Activated CD4-positive, CD25-positive, alpha-beta regulatory T cell treated with anti-CD3 and anti-CD28 coated beads, Interleukin-2, amount 50 U/mL, for 16 hours (primary cell): ENCODE results near the gene SETBP1.
"Not testable (repeated sequence)": the region's sequence is repeated elsewhere in the genome, so short reads cannot be mapped to it uniquely, and the experiment has no call there.

Experiments
- DNase-seq: peaks from one replicate; pipeline ENCODE4 v3.0.0-alpha.2; 2020; ENCODE audit warnings: low read depth, low spot score

SETBP1 gene

GRCh38 chr18:44791520-44791919 is 110.8 kb downstream of the SETBP1 start:
- no peak for DNase-seq

- DNase-seq, result no peak
Observed at GRCh38 chr18:44792456-44793061, 111.9 kb downstream of the SETBP1 start.

- no peak for DNase-seq
Observed at GRCh38 chr18:44793194-44793593, 112.5 kb downstream of the SETBP1 start.

- DNase-seq, result no peak
Observed at GRCh38 chr18:44793685-44794084, 113.0 kb downstream of the SETBP1 start.

- no peak for DNase-seq
Observed at GRCh38 chr18:44795241-44795640, 114.6 kb downstream of the SETBP1 start.

GRCh38 chr18:44796429-44797428 is 116.0 kb downstream of the SETBP1 start:
- no peak for DNase-seq

- DNase-seq, result no peak
Observed at GRCh38 chr18:44798433-44799048, 117.9 kb downstream of the SETBP1 start.

- DNase-seq, result no peak
Observed at GRCh38 chr18:44799382-44799906, 118.8 kb downstream of the SETBP1 start.

GRCh38 chr18:44799907-44800421 is 119.3 kb downstream of the SETBP1 start:
- no peak for DNase-seq

GRCh38 chr18:44800766-44801165 is 120.1 kb downstream of the SETBP1 start:
- DNase-seq, result not testable (repeated sequence)

GRCh38 chr18:44801781-44802180 is 121.1 kb downstream of the SETBP1 start:
- DNase-seq, result no peak

GRCh38 chr18:44802508-44802907 is 121.8 kb downstream of the SETBP1 start:
- DNase-seq, result no peak

- DNase-seq, result no peak
Observed at GRCh38 chr18:44803019-44803650, 122.4 kb downstream of the SETBP1 start.

GRCh38 chr18:44804033-44804432 is 123.3 kb downstream of the SETBP1 start:
- no peak for DNase-seq

GRCh38 chr18:44805176-44805575 is 124.5 kb downstream of the SETBP1 start:
- DNase-seq, result no peak

- DNase-seq, result no peak
Observed at GRCh38 chr18:44805643-44806042, 125.0 kb downstream of the SETBP1 start.

- DNase-seq, result no peak
Observed at GRCh38 chr18:44807766-44808165, 127.1 kb downstream of the SETBP1 start.

GRCh38 chr18:44811572-44812125 is 131.0 kb downstream of the SETBP1 start:
- no peak for DNase-seq

- no peak for DNase-seq
Observed at GRCh38 chr18:44812426-44812825, 131.7 kb downstream of the SETBP1 start.

- no peak for DNase-seq
Observed at GRCh38 chr18:44813586-44813985, 132.9 kb downstream of the SETBP1 start.

GRCh38 chr18:44815108-44815507 is 134.4 kb downstream of the SETBP1 start:
- DNase-seq, result no peak
